ENCODE measurements around the gene PRDM13.

PRDM13 gene

DNA sequence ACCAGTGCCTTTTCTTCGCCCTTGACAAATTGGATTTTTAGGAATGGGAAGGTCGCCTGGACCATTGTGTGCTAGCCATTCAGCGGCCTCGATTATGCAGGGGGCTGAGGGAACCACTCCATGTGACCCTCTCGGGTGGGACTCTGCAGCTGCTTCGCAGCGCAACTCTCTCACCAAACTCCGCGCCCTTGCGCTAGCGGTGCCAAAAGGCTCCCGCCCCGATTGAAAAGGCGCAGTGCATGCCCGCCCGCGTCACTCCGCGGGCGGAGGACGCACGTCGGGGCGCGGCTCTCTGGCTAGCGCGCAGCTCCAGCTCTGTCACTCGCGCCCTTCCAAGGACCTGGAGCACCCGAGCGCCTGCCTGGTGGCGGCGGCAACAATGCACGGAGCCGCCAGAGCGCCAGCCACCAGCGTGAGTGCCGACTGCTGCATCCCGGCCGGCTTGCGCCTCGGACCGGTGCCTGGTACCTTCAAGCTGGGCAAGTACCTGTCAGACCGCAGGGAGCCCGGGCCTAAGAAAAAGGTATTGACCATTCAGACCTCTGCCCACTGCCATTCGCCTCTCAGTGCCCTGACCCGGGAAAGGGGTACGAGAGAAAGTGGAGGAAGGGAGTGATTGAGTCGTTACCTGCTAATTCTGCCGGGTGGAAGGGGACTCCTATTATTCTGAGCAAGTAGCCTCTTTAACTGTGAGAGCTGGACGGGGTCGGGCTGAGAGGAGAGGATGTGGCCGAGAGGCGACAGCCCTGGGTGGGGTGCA, at the start of gene PRDM13:
TSS of gene PRDM13 (plus strand) at position 178 of the 760 bp plus-strand sequence. CDS start at position 380, 202 bp downstream.
- Histone ChIP-seq H3K4me1 (ENCODE audit: control insufficient read depth, insufficient read depth, low read length) (peaks cover 17% of the 10 kb centered on the region), H3K9me3 (ENCODE audit: control insufficient read depth, low read length) (peaks cover 5% of the 10 kb centered on the region), H3K36me3 (ENCODE audit: control insufficient read depth, insufficient read depth, low read length) (no peaks in the 10 kb centered on the region), H3K4me3 (ENCODE audit: low read length) (no peak within 1 kb of the TSS), H3K27me3 (ENCODE audit: control insufficient read depth, insufficient read depth, low read length) (peaks cover 98% of the 10 kb centered on the region), H3K9ac (ENCODE audit: low read length) (no peak within 1 kb of the TSS)

DNA sequence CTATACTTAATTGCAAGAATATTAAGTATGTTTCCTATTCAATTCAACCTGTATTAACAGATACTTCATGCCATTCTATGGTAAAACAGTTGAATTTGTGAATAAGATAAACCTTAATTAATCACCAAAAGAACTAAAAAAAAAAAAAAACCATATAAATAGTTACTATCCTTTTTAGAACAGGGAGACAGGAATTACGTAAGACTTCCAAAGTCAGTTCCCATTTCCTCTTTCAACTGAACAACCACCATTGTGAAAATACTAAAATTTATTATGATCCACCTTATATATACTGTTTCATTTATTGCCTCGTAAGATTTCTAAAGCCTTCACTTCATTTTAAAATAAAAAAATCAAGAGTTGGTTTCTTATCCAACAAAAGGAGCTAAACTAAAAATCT, 47.6 kb upstream of the PRDM13 start:
- no peaks in the 10 kb centered on the region for H3K9me3 ChIP-seq (ENCODE audit: control insufficient read depth, low read length)
- no peak overlapping the region for H3K4me3 ChIP-seq (ENCODE audit: low read length)
- H3K9ac ChIP-seq (ENCODE audit: low read length) = no peak overlapping the region
- H3K36me3 ChIP-seq (ENCODE audit: control insufficient read depth, insufficient read depth, low read length) = no peaks in the 10 kb centered on the region
- peaks cover 7% of the 10 kb centered on the region for H3K4me1 ChIP-seq (ENCODE audit: control insufficient read depth, insufficient read depth, low read length)
- no peaks in the 10 kb centered on the region for H3K27me3 ChIP-seq (ENCODE audit: control insufficient read depth, insufficient read depth, low read length)

DNA sequence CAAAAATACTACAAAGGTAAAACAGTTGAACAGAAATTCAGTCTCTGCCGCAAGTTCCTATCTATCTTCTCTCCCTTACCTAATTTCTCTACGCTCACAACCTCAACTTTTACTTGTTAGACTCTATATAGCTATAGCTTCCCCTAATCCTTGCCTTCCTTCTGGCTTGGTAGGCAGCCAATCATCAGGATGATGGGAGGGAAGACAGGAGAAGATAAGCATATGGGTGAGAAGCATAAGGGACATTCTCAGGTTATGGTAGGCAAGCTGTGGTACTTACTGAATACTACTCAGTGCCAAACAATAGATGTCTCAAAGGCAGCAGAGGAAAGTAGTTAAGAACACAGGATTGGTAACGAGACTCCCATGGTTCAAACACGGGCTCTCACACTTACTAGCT, 46.0 kb upstream of the PRDM13 start:
- Histone ChIP-seq H3K27me3 (ENCODE audit: control insufficient read depth, insufficient read depth, low read length) (no peaks in the 10 kb centered on the region), H3K9me3 (ENCODE audit: control insufficient read depth, low read length) (no peaks in the 10 kb centered on the region), H3K4me3 (ENCODE audit: low read length) (no peak overlapping the region), H3K4me1 (ENCODE audit: control insufficient read depth, insufficient read depth, low read length) (peaks cover 7% of the 10 kb centered on the region), H3K36me3 (ENCODE audit: control insufficient read depth, insufficient read depth, low read length) (no peaks in the 10 kb centered on the region), H3K9ac (ENCODE audit: low read length) (no peak overlapping the region)

DNA sequence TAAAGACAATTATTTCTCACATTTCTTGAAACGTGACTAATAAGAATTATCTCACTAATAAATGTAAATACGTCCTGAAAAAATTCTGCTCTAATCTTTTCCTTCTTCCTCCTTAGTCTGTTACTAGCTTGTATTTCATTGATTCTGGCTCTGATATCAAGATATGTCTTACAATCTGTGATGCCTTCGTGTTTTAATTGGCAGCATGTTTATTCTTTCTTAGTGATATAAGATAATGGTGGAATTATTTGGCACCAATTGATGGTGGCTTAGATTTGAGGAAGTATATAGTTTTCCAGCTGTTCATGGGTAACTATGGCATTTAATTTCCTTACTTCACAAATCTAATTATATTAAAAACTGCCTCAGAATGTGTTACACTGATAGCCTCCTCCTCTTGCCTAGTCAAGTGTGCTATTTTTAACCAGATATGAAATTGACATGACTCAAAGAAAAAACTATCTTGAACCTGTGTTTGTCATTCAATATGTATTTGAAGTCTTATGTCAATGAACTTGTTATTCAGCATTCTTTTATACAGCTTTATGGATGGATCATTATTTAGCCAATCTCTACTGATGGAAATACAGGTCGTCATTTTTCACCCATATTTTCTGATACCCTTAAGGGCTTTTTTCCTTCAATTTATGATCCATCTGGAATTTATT, 43.4 kb upstream of the PRDM13 start:
- Histone ChIP-seq H3K4me1 (ENCODE audit: control insufficient read depth, insufficient read depth, low read length) (peaks cover 12% of the 10 kb centered on the region), H3K36me3 (ENCODE audit: control insufficient read depth, insufficient read depth, low read length) (no peaks in the 10 kb centered on the region), H3K9me3 (ENCODE audit: control insufficient read depth, low read length) (no peaks in the 10 kb centered on the region), H3K4me3 (ENCODE audit: low read length) (no peak overlapping the region), H3K27me3 (ENCODE audit: control insufficient read depth, insufficient read depth, low read length) (no peaks in the 10 kb centered on the region), H3K9ac (ENCODE audit: low read length) (no peak overlapping the region)

DNA sequence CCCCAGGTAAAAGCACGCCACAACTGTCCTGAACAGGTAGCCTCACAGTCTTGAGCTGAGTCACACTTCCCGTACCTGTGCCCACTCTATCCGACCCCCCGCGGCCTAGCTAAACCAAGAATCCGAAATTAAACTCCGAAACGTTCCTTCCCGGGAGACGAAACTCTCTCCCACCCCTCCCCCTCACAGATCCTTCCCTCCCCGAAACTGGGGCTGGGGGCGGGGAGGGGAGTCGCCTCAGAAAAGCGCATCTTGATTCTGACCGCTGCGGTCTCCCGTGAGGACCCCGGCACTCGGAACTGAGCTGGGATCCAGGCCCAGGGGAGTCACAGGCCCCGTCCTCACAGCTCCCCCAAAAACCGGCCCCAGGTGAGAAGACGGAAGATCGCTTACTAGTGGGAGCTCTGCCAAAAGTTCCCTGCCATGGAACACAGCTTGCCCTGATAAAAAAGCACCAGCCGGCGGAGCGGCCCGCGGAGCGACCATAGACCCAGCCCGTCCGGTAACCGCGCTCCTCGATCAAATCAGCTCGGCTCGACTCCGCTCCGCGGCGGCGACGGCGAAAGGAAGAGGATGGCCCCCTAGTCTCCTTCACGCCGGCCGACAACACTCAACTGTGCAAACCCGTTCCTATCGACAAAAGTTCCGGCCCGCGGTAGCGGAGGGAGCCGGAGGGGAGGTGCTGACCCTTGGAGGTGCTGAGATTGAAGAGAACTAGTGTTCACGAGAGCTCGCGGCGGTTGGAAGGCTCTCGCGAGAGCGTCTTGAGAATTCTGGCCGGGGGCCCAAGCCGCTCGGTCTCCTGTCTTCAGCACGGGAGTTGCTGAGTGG, 38.3 kb upstream of the PRDM13 start, which contains the start of gene CCNC:
TSS of gene CCNC (minus strand) at position 558 of the 831 bp plus-strand sequence. CDS start at position 425, 133 bp downstream.
- Histone ChIP-seq H3K4me1 (ENCODE audit: control insufficient read depth, insufficient read depth, low read length) (peaks cover 8% of the 10 kb centered on the region), H3K36me3 (ENCODE audit: control insufficient read depth, insufficient read depth, low read length) (no peaks in the 10 kb centered on the region), H3K27me3 (ENCODE audit: control insufficient read depth, insufficient read depth, low read length) (no peaks in the 10 kb centered on the region)

DNA sequence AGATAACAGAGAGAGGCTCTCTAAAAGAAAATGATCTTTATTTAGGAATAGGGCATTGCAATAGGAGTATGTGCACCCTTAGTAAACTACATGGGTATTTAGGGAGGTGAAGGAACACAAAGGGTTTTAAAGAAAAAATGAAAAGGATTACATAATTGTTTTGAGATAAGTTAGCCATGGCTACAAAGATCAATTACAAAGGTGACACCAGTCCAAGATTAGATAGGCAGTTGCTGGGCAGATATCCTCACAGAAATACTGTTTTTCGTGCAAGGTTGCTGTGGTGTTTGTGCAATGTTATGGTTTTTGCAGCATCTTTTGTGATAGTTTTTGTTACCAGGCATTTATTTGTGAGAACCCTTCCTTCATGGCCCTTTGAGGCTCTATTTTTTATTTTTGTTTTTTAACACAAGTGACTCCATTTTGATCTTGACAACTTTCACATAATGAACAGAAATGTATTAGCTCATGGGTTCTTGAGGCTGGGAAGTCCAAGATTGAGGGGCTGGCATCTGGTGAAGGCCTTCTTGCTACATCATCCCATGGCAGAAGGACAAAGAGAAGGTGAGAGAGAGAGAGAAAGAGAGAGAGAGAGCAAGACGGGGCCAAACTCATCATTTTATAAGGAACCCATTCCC, 32.5 kb upstream of the PRDM13 start:
- no peaks in the 10 kb centered on the region for H3K27me3 ChIP-seq (ENCODE audit: control insufficient read depth, insufficient read depth, low read length)
- no peaks in the 10 kb centered on the region for H3K9me3 ChIP-seq (ENCODE audit: control insufficient read depth, low read length)
- H3K4me1 ChIP-seq (ENCODE audit: control insufficient read depth, insufficient read depth, low read length) = peaks cover 8% of the 10 kb centered on the region
- no peak overlapping the region for H3K4me3 ChIP-seq (ENCODE audit: low read length)
- no peak overlapping the region for H3K9ac ChIP-seq (ENCODE audit: low read length)
- H3K36me3 ChIP-seq (ENCODE audit: control insufficient read depth, insufficient read depth, low read length) = no peaks in the 10 kb centered on the region

More for the DNA sequence above, 38.3 kb upstream of the PRDM13 start, which contains the start of gene CCNC:
- H3K9ac ChIP-seq (ENCODE audit: low read length) = peak within 1 kb of the TSS; percentile 94
- H3K4me3 ChIP-seq (ENCODE audit: low read length) = peak within 1 kb of the TSS; percentile 62
- H3K9me3 ChIP-seq (ENCODE audit: control insufficient read depth, low read length) = no peaks in the 10 kb centered on the region

DNA sequence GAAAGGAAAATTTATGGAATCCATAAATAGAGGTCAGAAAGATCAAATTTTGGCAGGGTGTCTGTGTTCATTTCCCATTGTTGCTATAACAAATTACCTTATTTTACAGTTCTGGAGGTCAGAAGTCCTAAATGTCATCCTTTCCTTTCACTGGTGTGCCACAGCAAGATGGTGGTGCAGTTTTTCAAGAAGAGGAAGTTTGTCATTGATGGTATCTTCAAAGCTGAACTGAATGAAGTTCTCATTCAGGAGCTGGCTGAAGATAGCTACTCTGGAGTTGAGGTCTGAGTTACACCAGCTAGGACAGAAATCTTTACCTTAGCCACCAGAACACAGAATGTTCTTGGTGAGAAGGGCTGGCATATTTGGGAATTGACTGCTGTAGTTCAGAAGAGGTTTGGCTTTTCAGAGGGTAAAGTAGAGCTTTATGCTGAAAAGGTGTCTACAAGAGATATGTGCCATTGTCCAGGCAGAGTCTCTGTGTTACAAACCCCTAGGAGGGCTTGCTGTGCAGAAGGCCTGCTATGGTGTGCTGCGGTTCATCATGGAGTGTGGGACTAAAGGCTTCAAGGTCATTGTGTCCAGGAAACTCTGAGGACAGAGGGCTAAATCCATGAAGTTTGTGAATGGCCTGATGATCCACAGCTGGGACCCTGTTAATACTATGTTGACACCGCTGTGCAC, 30.9 kb upstream of the PRDM13 start:
- Histone ChIP-seq H3K4me1 (ENCODE audit: control insufficient read depth, insufficient read depth, low read length) (peaks cover 8% of the 10 kb centered on the region), H3K4me3 (ENCODE audit: low read length) (no peak overlapping the region), H3K9me3 (ENCODE audit: control insufficient read depth, low read length) (no peaks in the 10 kb centered on the region), H3K9ac (ENCODE audit: low read length) (no peak overlapping the region), H3K36me3 (ENCODE audit: control insufficient read depth, insufficient read depth, low read length) (no peaks in the 10 kb centered on the region), H3K27me3 (ENCODE audit: control insufficient read depth, insufficient read depth, low read length) (peaks cover under 1% of the 10 kb centered on the region)

DNA sequence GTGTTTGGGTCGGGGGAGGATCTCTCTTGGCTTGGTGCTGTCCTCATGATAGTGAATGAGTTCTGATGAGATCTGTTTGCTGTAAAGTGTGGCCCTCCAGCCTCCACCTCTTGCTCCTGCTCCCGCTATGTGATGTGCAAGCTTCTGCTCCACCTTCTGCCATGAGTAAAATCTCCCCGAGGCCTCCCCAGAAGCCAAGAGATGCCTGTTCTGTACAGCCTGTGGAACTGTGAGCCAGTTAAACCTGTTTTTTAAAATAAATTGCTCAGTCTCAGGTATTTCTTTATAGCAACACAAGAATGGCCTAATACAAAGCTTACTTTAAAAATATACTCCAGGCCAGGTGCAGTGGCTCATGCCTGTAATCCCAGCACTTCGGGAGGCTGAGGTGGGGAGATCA, 26.9 kb upstream of the PRDM13 start:
- H3K36me3 ChIP-seq (ENCODE audit: control insufficient read depth, insufficient read depth, low read length) = no peaks in the 10 kb centered on the region
- H3K4me1 ChIP-seq (ENCODE audit: control insufficient read depth, insufficient read depth, low read length) = no peaks in the 10 kb centered on the region
- H3K9me3 ChIP-seq (ENCODE audit: control insufficient read depth, low read length) = no peaks in the 10 kb centered on the region
- peaks cover 4% of the 10 kb centered on the region for H3K27me3 ChIP-seq (ENCODE audit: control insufficient read depth, insufficient read depth, low read length)
- no peak overlapping the region for H3K9ac ChIP-seq (ENCODE audit: low read length)
- H3K4me3 ChIP-seq (ENCODE audit: low read length) = no peak overlapping the region

DNA sequence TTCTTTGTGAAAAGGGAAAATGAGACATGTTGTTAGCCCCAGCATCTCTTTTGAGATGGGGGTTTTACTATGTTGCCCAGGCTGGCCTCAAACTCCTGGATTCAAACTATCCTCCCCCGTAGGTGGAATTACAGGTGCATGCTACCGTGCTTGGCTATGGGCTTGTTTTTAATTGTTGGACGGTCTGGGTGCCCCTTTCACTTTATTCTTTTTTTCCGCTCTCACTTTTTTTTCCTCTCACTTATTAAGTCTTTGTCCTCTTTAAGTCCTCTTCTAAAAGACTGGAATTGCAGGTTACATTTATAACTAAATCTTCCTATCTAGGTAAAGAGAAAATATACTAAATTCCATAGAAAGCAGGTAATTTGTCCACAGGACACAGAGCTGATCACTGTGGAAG, 18.8 kb upstream of the PRDM13 start:
- H3K27me3 ChIP-seq (ENCODE audit: control insufficient read depth, insufficient read depth, low read length) = peaks cover 60% of the 10 kb centered on the region
- no peaks in the 10 kb centered on the region for H3K36me3 ChIP-seq (ENCODE audit: control insufficient read depth, insufficient read depth, low read length)
- H3K9me3 ChIP-seq (ENCODE audit: control insufficient read depth, low read length) = no peaks in the 10 kb centered on the region
- no peak overlapping the region for H3K4me3 ChIP-seq (ENCODE audit: low read length)
- peaks cover 19% of the 10 kb centered on the region for H3K4me1 ChIP-seq (ENCODE audit: control insufficient read depth, insufficient read depth, low read length)
- H3K9ac ChIP-seq (ENCODE audit: low read length) = no peak overlapping the region

DNA sequence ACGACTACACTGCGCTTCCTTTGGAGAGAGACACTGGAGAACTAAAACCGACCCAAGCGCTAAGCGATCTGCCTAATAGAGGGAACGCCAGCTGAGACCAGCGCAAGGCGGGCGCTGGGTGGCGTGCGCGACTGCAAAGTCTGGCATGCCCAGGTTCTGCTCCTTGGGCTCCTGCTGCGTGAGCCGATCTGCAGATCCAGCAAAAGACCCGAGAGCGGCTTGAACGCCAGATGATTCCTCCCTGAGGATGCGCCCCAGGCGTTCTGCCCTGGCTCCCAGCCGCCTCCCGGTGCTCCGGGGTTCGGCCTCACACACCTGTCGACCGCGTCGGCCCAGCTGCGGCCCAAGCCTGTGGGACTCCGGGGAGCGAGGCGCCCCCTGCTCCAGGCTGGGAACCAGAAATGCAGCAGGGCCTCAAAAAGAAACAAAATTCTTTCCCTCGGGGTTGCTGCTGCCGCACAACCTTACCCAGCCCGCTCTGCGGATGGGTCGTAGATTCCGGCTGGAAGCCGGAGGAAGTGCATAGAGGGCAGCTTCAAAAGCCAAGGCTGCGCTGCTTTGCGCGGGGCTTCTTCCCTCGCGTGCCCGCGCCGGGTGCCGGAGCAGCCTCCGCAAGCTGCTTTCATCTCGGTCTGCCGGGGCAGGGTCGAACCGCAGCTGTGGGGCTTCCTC, 17.9 kb upstream of the PRDM13 start:
- no peaks in the 10 kb centered on the region for H3K36me3 ChIP-seq (ENCODE audit: control insufficient read depth, insufficient read depth, low read length)
- H3K27me3 ChIP-seq (ENCODE audit: control insufficient read depth, insufficient read depth, low read length) = peaks cover 67% of the 10 kb centered on the region
- peak overlapping the region; percentile 37 for H3K4me3 ChIP-seq (ENCODE audit: low read length)
- peaks cover 19% of the 10 kb centered on the region for H3K4me1 ChIP-seq (ENCODE audit: control insufficient read depth, insufficient read depth, low read length)
- H3K9ac ChIP-seq (ENCODE audit: low read length) = peak overlapping the region; percentile 36
- H3K9me3 ChIP-seq (ENCODE audit: control insufficient read depth, low read length) = no peaks in the 10 kb centered on the region

DNA sequence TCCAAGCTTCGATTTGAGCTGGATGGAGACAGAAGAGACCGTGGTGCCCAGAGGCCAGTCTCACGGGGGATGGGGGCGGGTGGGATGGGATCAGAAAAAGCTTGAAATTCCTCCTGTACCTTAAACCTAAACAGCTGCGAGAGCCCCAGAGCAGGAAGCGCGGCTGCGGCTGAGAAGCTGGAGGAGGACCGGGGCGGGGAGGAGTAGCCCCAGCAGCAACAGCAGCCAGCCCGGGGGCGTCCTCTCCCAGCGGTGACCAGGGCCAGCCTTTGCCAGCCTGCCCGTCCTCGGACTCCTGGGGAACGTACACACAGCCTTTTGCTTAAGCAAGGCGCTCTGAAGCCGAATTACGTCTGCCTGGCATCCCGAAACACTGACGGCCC, 17.4 kb upstream of the PRDM13 start:
- Histone ChIP-seq H3K36me3 (ENCODE audit: control insufficient read depth, insufficient read depth, low read length) (no peaks in the 10 kb centered on the region), H3K4me3 (ENCODE audit: low read length) (peak overlapping the region; percentile 37), H3K9ac (ENCODE audit: low read length) (no peak overlapping the region), H3K27me3 (ENCODE audit: control insufficient read depth, insufficient read depth, low read length) (peaks cover 73% of the 10 kb centered on the region), H3K4me1 (ENCODE audit: control insufficient read depth, insufficient read depth, low read length) (peaks cover 19% of the 10 kb centered on the region), H3K9me3 (ENCODE audit: control insufficient read depth, low read length) (no peaks in the 10 kb centered on the region)
